Dermis microvascular lymphatic vessel endothelial cell (primary cell): ENCODE measurements around the gene AQP7. TPM values are rescaled to one million over a fixed set of nuclear protein-coding genes. Genes with fewer than 3 reads are reported as not detected.
"Not testable (repeated sequence)": the region's sequence is repeated elsewhere in the genome, so short reads cannot be mapped to it uniquely, and the experiment has no call there.

Source experiments
- DNase-seq, 2 donors: peaks; one replicate each; pipeline versions ENCODE4 v3.0.0 to v3.0.0-alpha.2; 2010; ENCODE audit warnings: low read depth in 2 of 2
- total RNA-seq: library from RNA; depleted of rRNA; stranded (reverse); fragments of >200 nt; gene quantifications from 2 replicates; pipeline ENCODE4 v1.2.1, GENCODE V29; 2014

Gene AQP7
- total RNA-seq, result not detected in 2 replicates

GRCh38 chr9:33402371-33402770 lies at the start of gene AQP7:
TSS of gene AQP7 (minus strand) at chr9:33402568. CDS start at chr9:33401262, 1,306 bp downstream.
- DNase-seq, result not testable (repeated sequence)

GRCh38 chr9:33450621-33451146 lies 48.3 kb upstream of the AQP7 start:
- no peak for DNase-seq

GRCh38 chr9:33449715-33450114 lies 47.3 kb upstream of the AQP7 start:
- no peak for DNase-seq

GRCh38 chr9:33447799-33448553 lies 45.6 kb upstream of the AQP7 start:
- DNase-seq, result no peak

GRCh38 chr9:33446946-33447798 lies 44.8 kb upstream of the AQP7 start, which contains the start of gene AQP3:
TSS of gene AQP3 (minus strand) at chr9:33447593. CDS start at chr9:33447530, 63 bp downstream.
- DNase-seq, result peak in 1 of 2 donors; percentile 69

GRCh38 chr9:33446240-33446945 lies 44.0 kb upstream of the AQP7 start:
- DNase-seq, result no peak

GRCh38 chr9:33445389-33446239 lies 43.2 kb upstream of the AQP7 start:
- no peak for DNase-seq

- no peak for DNase-seq
These were observed 41.2 kb upstream of the AQP7 start for GRCh38 chr9:33443464-33444154.

- DNase-seq, result peak in 1 of 2 donors; percentile 57
These were observed 40.7 kb upstream of the AQP7 start for GRCh38 chr9:33443047-33443446.

GRCh38 chr9:33442125-33442524 lies 39.8 kb upstream of the AQP7 start:
- DNase-seq, result no peak

GRCh38 chr9:33440609-33441008 lies 38.2 kb upstream of the AQP7 start:
- DNase-seq, result no peak

- no peak for DNase-seq
These were observed 37.8 kb upstream of the AQP7 start for GRCh38 chr9:33440204-33440603.

- DNase-seq, result no peak
These were observed 37.4 kb upstream of the AQP7 start for GRCh38 chr9:33439731-33440130.

- no peak for DNase-seq
These were observed 36.7 kb upstream of the AQP7 start for GRCh38 chr9:33438926-33439680.

GRCh38 chr9:33437898-33438297 lies 35.5 kb upstream of the AQP7 start:
- DNase-seq, result no peak

GRCh38 chr9:33437205-33437604 lies 34.8 kb upstream of the AQP7 start:
- DNase-seq, result no peak

GRCh38 chr9:33436445-33436844 lies 34.1 kb upstream of the AQP7 start:
- DNase-seq, result no peak

GRCh38 chr9:33435821-33436277 lies 33.5 kb upstream of the AQP7 start:
- no peak for DNase-seq
